HepG2 (cell line): ENCODE measurements around the gene ISCA1. TPM values are rescaled to one million over a fixed set of nuclear protein-coding genes. Genes with fewer than 3 reads are reported as not detected.

Experiments used
- ARNTL ChIP-seq: sonication (generic); formaldehyde crosslinking; IDR thresholded peaks from 2 replicates; pipeline ENCODE4 v1.4.0; 2020; ENCODE audit warnings: mild to moderate bottlenecking, missing genetic modification reagents
- ATF6 ChIP-seq: sonication (generic); formaldehyde crosslinking; conservative IDR thresholded peaks from 2 replicates; pipeline ENCODE4 v1.4.0; 2020; ENCODE audit warnings: missing genetic modification reagents
- BATF2 ChIP-seq: sonication (generic); formaldehyde crosslinking; IDR thresholded peaks from 2 replicates; pipeline ENCODE4 v1.8.0; 2022; ENCODE audit warnings: mild to moderate bottlenecking, missing genetic modification reagents, moderate library complexity
- DNMT3B ChIP-seq: conservative IDR thresholded peaks from 2 replicates; pipeline ENCODE4 v1.6.1; 2016; ENCODE audit warnings: missing biosample characterization, control low read depth
- FOXO1 ChIP-seq: sonication (generic); formaldehyde crosslinking; IDR thresholded peaks from 2 replicates; pipeline ENCODE4 v1.4.0; 2020; ENCODE audit warnings: missing genetic modification reagents
- KDM5B ChIP-seq: sonication (generic); formaldehyde crosslinking; IDR thresholded peaks from 2 replicates; pipeline ENCODE4 v1.4.0; 2020; ENCODE audit warnings: missing genetic modification reagents, mild to moderate bottlenecking, borderline replicate concordance
- KLF13 ChIP-seq: sonication (generic); formaldehyde crosslinking; IDR thresholded peaks from 2 replicates; pipeline ENCODE4 v1.4.0; 2020; ENCODE audit warnings: mild to moderate bottlenecking, missing genetic modification reagents
- MAZ ChIP-seq, 2 experiments: sonication (generic) in 1 of 2; formaldehyde crosslinking in 1 of 2; IDR thresholded peaks; 2 replicates each; pipeline versions ENCODE4 v1.5.0 to v1.6.1; 2012 to 2020; ENCODE audit warnings: low read depth in 2 of 2, mild to moderate bottlenecking in 2 of 2, borderline replicate concordance in 1 of 2, improper control_type of control experiment in 1 of 2, low read length in 1 of 2, missing genetic modification reagents in 1 of 2, moderate library complexity in 1 of 2
- MIER2 ChIP-seq: IDR thresholded peaks from 2 replicates; pipeline ENCODE4 v1.6.1; 2016; ENCODE audit warnings: missing biosample characterization, missing genetic modification reagents
- MXI1 ChIP-seq: IDR thresholded peaks from 3 replicates; pipeline ENCODE4 v1.6.1; 2012; ENCODE audit warnings: low read depth, low read length, inconsistent platforms, borderline replicate concordance
- NBN ChIP-seq: fragments of 450-650 bp; conservative IDR thresholded peaks from 2 replicates; pipeline ENCODE4 v1.6.1; 2017
- NFKBIZ ChIP-seq: IDR thresholded peaks from 2 replicates; pipeline ENCODE4 v1.6.1; 2018; ENCODE audit warnings: missing genetic modification reagents, missing compliant biosample characterization
- NKX3-1 ChIP-seq: sonication (generic); formaldehyde crosslinking; IDR thresholded peaks from 2 replicates; pipeline ENCODE4 v1.5.0; 2020; ENCODE audit warnings: missing genetic modification reagents
- NR2F2 ChIP-seq: IDR thresholded peaks from 2 replicates; pipeline ENCODE4 v1.6.1; 2012; ENCODE audit warnings: low read depth, inconsistent platforms, borderline replicate concordance
- NR3C1 ChIP-seq: sonication (generic); formaldehyde crosslinking; IDR thresholded peaks from 2 replicates; pipeline ENCODE4 v1.4.0; 2020; ENCODE audit warnings: missing genetic modification reagents
- ZFP1 ChIP-seq: IDR thresholded peaks from 2 replicates; pipeline ENCODE4 v1.6.1; 2016
- ZNF501 ChIP-seq: sonication (generic); formaldehyde crosslinking; IDR thresholded peaks from 2 replicates; pipeline ENCODE4 v1.5.1; 2020; ENCODE audit warnings: mild to moderate bottlenecking, moderate library complexity, missing genetic modification reagents
- ZNF761 ChIP-seq: sonication (generic); formaldehyde crosslinking; conservative IDR thresholded peaks from 2 replicates; pipeline ENCODE4 v1.4.0; 2020; ENCODE audit warnings: mild to moderate bottlenecking, missing genetic modification reagents
- polyA plus RNA-seq, 8 experiments: library from polyadenylated mRNA; depleted of rRNA in 3 of 8; stranded (reverse) in 7 of 8; unstranded in 1 of 8; fragments of >200 nt; fragmentation: Illumina TruSeq in 4 of 8; extraction: Trizol in 4 of 8; gene quantifications; 2 replicates each; pipeline versions ENCODE4 v1.2.1 to v1.2.3, GENCODE V29; 2011 to 2016; ENCODE audit warnings: low read depth in 4 of 8, missing spikeins in 1 of 8, mixed read lengths in 1 of 8; ENCODE audit not compliant: insufficient read depth in 1 of 8
- total RNA-seq, 5 experiments: library from RNA; depleted of rRNA; stranded (reverse); fragments of >200 nt; fragmentation: Illumina TruSeq; extraction: Trizol; gene quantifications; 2 replicates each; pipeline ENCODE4 v1.2.3, GENCODE V29; 2016; ENCODE audit warnings: low read depth in 1 of 5
- TF ChIP-seq, protein P1 (sequence below): sonication (generic); formaldehyde crosslinking; IDR thresholded peaks from 2 replicates; pipeline ENCODE4 v1.8.0; 2023; ENCODE audit warnings: mild to moderate bottlenecking, missing genetic modification reagents
- TF ChIP-seq, protein P2 (sequence below): sonication (generic); formaldehyde crosslinking; IDR thresholded peaks from 2 replicates; pipeline ENCODE4 v1.4.0; 2020; ENCODE audit warnings: missing genetic modification reagents
- TF ChIP-seq, protein P3 (sequence below): sonication (generic); formaldehyde crosslinking; IDR thresholded peaks from 2 replicates; pipeline ENCODE4 v1.4.0; 2020; ENCODE audit warnings: mild to moderate bottlenecking, low read depth, missing genetic modification reagents
- TF ChIP-seq, protein P4 (sequence below): sonication (generic); formaldehyde crosslinking; IDR thresholded peaks from 2 replicates; pipeline ENCODE4 v1.8.0; 2022; ENCODE audit warnings: missing genetic modification reagents, mild to moderate bottlenecking, borderline replicate concordance

The ISCA1 gene
- total and polyA plus RNA-seq, 2 of the 13 experiments (the other 11 are each of a cell fraction or from before 2014, with no cell fraction given): 29.2 to 40.9 TPM

DNA sequence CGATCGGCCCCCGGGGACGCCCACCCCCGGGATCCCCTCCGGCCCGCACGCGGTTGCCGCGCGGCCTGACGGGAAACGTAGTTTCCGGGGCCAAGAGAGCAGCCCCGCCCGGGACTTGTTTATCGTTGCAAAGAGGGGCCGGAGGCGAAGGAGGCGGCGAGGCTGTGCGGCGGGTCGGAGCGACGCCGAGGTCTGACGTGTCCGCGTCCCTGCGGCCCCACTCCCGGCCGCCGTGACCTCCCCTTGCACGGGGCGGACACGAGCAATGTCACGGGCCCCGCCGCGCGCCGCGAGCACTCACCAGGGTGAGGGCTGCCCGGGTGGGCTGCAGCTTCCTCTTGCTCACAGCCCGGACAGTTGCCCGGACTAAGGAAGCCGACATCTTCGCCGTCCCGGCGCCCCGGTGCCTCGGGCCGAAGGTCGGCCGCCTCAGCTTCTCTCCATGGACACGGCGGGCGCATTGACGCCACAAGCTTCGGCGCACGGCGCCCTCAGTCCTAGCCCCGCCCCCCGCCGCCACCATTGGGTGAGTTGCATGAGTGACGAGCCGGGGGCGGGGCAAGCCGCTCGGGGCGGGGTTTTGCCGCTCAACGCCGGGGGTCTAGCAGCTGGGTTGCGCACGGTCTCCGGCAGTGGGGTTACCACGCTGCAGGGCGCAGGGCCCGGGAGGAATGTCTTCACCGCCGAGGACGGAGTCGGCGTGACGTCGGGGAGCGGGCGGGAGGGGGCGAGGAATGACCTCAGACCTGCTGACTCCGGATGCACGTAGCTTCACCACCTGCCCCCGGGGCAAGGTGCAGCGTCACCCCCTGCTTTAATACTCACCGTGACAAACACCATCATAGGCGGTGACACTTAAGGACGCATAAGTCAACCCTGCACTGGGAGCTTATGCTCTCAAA, at the start of gene ISCA1 (continued):
- TF ChIP-seq ATF6 (CRISPR knock-in tag) (no peak), MAZ (IDR thresholded peaks at IDR 0.05; ENCODE audit: borderline replicate concordance, low read depth, low read length) (no peak; the same call in 1 of the 2 replicates), MAZ (CRISPR knock-in tag; IDR thresholded peaks at IDR 0.05; ENCODE audit: low read depth) (peak; percentile 80), NKX3-1 (no peak; the same call in 1 of the 2 replicates), NR3C1 (CRISPR knock-in tag) (no peak), DNMT3B (CRISPR knock-in tag) (0 out of 2 replicates have a peak, but pooled peaks have one; percentile 39), ZNF501 (peak; percentile 69), MIER2 (no peak), NR2F2 (no peak), KLF13 (no peak), NFKBIZ (peak; percentile 47; the same call in 1 of the 2 replicates), ZFP1 (CRISPR knock-in tag) (no peak), FOXO1 (CRISPR knock-in tag) (no peak; the same call in 1 of the 2 replicates), ARNTL (CRISPR knock-in tag) (peak; percentile 80), MXI1 (peak; percentile 74; the same call in 1 of the 3 replicates), KDM5B (peak; percentile 30; the same call in 1 of the 2 replicates), NBN (no peak), BATF2 (CRISPR knock-in tag) (peak; percentile 73; the same call in 1 of the 2 replicates), ZNF761 (peak; percentile 81; the same call in 1 of the 2 replicates)
- TF ChIP-seq, protein P1, sequence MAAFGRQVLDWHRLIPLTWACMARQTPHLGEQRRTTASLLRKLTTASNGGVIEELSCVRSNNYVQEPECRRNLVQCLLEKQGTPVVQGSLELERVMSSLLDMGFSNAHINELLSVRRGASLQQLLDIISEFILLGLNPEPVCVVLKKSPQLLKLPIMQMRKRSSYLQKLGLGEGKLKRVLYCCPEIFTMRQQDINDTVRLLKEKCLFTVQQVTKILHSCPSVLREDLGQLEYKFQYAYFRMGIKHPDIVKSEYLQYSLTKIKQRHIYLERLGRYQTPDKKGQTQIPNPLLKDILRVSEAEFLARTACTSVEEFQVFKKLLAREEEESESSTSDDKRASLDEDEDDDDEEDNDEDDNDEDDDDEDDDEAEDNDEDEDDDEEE (CRISPR knock-in tag): peak; percentile 90; the same call in 1 of the 2 replicates
- TF ChIP-seq, protein P2, sequence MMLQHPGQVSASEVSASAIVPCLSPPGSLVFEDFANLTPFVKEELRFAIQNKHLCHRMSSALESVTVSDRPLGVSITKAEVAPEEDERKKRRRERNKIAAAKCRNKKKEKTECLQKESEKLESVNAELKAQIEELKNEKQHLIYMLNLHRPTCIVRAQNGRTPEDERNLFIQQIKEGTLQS: no peak; the same call in 1 of the 2 replicates
- TF ChIP-seq, protein P3, sequence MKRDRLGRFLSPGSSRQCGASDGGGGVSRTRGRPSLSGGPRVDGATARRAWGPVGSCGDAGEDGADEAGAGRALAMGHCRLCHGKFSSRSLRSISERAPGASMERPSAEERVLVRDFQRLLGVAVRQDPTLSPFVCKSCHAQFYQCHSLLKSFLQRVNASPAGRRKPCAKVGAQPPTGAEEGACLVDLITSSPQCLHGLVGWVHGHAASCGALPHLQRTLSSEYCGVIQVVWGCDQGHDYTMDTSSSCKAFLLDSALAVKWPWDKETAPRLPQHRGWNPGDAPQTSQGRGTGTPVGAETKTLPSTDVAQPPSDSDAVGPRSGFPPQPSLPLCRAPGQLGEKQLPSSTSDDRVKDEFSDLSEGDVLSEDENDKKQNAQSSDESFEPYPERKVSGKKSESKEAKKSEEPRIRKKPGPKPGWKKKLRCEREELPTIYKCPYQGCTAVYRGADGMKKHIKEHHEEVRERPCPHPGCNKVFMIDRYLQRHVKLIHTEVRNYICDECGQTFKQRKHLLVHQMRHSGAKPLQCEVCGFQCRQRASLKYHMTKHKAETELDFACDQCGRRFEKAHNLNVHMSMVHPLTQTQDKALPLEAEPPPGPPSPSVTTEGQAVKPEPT (CRISPR knock-in tag): peak; percentile 62; the same call in 1 of the 2 replicates
- TF ChIP-seq, protein P4, sequence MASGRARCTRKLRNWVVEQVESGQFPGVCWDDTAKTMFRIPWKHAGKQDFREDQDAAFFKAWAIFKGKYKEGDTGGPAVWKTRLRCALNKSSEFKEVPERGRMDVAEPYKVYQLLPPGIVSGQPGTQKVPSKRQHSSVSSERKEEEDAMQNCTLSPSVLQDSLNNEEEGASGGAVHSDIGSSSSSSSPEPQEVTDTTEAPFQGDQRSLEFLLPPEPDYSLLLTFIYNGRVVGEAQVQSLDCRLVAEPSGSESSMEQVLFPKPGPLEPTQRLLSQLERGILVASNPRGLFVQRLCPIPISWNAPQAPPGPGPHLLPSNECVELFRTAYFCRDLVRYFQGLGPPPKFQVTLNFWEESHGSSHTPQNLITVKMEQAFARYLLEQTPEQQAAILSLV (CRISPR knock-in tag): 0 out of 2 replicates have a peak, but pooled peaks have one; percentile 39
